Stimulated activated CD8-positive, alpha-beta memory T cell treated with anti-CD3 and anti-CD28 coated beads, Interleukin-12 subunit alpha, Interleukin-12 subunit beta, amount 100 ng/mL, for 1 hour (primary cell): Measurements from ENCODE around the gene YEATS2.

Source experiments
- DNase-seq: peaks from one replicate; pipeline ENCODE4 v3.0.0-alpha.2; 2020; ENCODE audit warnings: low read depth

YEATS2 gene

DNA sequence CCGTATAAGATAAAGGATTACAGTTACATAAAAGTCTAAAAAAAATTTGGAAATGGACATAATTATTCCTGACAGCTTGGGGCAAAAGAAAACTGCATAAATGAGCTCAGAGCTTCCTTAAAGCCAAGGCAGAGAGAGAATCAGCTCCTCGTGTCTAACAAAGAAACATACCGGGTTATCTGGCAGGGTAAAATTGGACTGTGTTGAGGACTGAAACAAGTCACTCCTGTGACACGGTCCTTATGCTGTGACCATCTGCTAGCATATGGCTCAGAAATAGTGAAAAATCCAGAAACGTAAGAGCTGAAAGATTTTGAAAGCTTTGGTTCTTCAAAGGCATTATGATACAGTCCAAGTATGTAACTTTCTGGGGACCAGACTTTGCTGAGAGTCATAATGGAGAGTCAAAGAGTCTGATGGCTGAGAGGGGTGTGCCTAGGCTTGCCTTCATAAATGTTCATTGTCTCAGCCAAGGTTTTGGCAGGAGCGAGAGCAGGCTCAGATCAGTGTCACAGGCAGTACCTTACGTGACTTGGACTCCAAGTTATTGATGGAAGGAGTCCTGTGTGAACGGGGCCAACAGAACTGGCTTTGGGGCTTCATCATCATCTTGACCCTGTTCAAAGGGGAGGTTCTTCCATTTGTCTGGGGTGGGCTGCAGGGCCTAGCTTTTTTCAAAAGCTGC lies 115.3 kb downstream of the YEATS2 start:
- no peak for DNase-seq

DNA sequence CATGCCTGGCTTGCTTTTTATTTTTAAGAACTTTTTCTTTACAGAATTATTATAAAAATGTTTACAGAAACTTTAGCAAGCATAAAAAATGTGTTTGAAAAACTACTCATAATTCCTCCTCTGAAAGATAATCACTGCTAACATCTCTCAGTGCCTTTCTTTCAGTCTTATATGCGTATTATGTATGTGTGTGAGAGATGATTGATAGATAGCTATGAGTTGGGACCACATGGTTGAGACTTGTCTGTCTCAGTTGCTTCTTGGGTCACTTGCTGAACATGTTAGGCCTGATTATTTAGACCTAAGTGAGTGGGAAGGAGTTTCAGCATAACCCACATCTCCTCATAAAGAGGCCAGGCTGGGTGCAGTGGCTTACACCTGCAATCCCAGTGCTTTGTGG lies 116.6 kb downstream of the YEATS2 start:
- no peak for DNase-seq

DNA sequence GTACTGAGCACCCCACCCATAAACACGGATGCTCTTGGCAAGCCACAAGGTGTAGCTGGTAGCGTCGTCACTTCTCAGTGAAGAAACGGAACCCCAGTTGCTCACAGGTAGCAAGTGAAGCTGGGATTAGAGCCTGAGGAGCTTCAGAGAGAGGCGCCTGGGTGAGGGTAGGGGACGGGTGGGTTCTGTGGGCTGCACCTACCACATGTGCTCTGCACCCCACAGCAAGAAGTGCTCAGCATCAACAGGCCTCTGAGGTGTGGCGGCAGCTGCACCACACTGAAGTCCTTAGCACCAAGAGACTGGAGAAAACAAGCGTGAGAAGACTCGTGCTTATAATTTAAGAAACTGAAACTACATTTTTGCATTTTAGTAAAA lies 118.0 kb downstream of the YEATS2 start:
- no peak for DNase-seq

DNA sequence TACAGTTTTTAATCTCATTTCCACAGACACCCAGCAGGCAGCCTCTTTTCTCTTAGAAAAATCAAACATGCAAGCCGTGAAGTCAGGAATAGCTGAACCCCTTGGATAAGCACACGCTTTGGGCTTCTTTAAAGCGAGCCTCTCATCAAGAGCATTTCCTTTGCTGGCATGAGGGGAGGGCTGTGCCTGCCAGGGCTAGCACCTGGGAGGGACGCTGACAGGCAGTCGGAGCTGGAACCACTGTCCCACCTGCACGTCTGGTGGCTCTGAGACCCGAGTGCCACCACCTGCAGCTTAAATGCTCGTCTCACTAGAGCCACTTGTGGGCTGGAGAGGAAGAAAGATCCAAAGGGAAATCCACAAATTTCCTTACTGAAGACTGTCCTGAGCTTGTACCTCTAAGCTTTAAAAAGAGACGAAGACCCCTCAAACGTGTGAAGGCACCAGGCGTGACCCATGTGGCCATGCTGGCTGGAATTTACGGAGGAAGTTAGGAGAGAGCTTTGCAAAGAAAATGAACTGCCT lies 118.4 kb downstream of the YEATS2 start:
- no peak for DNase-seq

DNA sequence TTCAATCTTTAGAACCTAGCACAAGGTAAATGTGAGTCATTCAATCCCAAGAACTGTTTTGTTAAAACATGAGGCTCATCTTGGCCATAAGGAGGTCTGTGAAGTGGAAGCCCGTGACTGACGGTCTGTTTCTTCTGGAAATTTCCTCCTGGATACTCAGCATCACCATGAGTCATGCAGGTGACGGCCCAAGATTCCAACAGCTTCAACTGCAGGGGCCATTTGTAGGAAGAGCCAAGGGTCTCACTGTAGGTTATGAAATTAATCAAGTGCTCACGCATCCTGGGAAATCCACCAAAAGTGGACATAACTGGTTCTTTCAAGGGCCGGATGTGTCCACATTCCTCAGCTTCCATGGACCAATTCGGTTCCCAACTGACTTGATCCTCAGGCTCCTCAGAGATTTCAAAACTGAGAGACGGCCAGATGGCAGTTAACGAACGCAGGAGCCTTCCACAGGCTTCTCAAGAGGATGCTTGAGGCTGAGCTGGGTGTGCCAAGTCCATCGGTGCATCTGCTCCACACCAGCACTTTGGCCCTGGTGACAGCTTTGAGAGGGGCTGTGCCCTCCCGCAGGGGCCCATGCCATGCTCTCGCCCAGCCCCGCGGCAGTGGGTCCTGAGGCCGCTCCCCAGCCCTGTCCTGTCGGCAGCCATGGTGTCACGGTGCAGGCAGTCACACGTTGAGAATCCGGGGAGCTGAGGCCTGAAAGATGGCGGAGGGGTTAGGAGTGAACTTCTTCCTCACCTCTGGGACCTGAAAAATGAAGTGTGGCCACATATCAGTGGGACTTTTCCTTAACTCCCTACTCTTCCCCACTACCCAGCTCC lies 119.3 kb downstream of the YEATS2 start:
- no peak for DNase-seq

DNA sequence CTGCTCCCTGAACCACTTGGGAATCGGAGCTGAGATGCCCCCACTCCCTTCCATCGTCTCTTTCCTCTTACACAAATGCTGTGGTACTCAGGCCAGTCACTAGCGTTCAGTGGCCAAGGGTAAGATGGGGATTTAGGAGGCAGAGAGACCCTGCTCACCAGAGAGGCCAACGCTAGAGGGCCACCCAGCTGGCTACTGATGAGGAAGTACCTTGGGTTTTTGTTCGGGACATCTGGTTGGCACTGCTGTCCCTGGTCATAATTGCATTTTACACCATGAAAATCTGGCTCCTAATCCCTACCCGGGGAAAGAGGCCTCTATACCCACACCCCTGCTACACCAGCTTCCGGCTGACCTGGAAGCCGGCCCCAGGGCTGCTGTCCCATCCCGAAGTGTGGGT lies 120.0 kb downstream of the YEATS2 start:
- DNase-seq = no peak

DNA sequence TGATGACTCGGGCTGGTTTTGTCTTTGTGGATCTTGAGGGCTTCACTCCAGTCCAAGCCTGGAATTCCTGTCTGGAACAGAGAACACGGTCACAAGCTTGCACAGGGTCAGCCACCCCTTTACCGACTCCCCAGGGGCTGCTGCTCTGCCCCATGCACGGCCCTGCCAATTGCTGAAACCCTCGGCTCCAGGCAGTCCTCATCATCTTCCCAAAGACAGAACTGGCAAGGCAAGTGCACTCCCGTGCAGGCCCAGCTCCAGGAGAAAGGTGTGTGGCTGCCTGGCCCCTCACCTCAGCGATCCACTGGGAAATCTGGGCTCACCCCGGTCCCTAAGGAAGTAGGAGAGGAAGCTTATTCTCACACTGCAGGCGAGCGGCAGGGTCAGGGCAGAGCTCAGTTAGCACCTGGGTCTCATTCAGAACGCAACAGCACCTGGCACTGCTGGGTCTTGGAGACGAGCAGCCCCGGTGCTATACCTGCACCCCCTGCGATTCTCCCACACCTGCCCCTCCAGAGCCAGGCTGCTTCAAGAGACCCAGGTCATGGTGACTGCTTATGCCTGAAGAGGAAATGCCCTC lies 120.5 kb downstream of the YEATS2 start:
- DNase-seq = no peak

DNA sequence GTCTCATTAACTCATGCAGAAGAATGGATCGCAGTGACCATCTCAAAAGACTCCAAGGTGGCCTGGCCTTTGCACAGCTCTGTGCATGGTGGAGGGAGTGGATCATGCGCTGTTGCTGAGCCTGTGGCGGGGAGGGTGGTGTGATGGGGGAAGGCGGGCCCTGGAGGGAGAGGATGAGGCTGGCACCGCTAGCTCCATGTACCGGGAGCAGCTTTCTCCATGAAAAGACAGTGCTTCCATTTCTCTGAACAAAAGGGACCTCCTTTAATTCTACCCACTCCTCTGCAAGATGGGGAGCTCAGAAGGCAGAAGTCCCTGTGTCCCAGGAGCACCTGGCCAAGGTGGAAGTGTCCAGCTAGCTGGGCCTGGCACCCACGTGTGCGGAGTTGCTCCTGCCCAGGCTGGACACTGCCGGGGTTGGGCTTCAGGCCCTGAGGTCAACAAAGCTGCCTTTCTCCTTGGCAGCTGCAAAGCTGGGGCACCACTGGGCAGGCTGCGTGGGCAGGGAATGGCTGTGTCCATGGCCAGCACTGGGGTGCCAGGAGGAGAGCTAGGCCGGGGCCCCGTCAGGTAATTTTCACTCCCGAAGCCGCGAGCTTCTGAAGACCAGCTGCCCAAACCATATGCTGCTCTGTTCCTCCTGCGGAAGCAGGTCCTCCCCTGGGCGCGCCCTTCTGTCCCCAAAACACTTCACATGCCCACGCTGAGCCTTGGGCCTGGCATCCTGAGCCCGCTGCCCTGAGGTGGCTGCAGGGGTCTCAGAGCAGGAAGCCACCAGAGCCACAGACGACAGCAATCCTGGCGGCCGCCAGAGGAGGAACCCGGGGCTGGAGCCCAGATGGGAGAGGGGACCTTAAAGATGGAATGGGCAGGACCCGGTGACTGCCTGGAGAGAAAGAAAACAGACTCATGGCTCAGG lies 121.4 kb downstream of the YEATS2 start:
- DNase-seq = no peak

DNA sequence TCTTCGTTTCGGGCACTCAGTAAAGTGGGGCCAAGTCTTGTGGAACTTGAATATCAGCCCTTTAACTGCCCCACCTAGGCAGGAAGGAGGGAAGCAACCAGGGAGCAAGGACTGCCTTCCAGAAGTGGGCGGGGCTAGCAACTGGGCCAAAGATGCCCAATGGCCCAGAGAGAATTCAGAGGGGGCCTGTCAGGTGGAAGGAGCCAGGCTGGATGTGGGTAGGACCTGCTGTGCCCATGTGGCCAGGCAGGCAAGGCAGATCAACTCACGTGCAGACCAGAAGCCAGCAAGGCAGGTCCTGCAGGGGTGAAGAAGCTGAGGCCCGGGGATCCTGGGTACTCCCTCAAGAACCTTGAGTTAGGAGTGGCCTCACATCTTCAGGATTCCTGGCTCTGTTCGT lies 122.2 kb downstream of the YEATS2 start:
- no peak for DNase-seq

DNA sequence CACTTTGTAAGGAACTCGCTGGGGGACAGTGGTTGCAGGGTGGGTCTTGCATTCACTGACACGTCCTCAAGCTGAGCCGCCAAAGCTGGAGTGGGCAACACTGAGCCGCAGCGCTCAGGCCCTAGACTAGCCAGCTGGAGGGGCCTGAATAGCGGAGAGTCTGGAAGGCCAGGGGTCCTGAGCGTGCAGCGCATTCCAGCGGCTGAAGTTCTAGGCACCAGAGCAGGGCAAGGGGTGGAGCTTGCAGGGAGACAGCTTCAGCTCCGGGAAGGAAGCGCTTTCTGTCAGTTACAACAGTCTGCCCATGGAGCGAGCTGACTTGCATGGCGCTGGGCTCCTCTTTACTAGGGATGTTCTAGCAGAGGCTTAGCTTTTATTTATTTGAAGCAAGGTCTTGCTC lies 125.0 kb downstream of the YEATS2 start:
- DNase-seq = no peak

DNA sequence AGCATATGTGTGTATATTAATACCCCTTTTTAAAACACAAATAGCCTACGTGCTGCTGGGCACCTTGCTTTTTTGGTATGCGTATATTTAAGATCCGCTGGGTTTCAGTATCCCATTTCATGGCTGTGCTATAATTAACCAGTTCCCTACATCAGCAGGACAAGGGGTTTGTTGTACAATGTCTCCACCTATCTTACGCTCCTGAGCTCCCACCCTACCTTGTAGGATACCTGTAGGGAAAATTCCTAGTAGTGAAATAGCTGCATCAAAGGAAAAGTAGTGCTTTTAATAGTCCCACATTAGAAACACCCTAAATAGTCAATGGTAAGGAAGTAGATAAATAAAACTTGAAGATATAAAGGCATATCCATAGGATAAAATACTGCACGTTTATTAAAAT lies 126.4 kb downstream of the YEATS2 start:
- DNase-seq = no peak

DNA sequence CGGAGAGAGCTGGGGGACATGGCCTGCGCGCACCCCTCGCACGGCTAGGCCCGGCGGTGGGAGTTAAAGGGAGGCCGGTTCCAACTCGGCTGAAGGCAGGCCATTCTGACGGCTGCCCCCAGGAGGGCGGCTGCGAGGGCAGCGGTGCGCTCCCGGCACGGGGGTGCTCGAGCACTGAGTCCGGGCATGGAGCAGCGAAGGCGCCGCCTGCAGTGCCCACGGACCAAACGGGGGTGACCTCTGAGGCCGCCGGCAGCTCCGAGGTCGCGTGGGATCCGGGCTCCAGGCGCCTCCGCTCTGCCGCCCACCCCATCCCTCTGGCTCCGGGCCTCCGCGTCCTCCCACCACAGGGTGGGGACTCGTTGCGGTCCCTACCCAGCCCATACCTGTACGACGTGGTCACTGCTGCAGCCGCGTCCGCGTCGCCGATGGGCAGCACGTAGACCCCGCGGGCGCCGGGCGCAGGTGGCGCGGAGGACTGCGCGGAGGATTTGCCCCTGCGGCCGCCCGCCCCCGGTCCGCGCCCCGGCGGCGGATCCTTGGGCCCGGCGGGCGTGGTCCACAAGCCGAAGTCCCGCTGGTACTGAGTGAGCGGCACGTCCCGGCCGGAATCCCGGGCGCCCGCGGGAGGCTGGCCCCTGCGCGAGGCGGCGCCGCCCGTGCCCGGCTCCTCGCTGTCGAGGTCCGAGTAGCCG lies 127.3 kb downstream of the YEATS2 start:
- no peak for DNase-seq

DNA sequence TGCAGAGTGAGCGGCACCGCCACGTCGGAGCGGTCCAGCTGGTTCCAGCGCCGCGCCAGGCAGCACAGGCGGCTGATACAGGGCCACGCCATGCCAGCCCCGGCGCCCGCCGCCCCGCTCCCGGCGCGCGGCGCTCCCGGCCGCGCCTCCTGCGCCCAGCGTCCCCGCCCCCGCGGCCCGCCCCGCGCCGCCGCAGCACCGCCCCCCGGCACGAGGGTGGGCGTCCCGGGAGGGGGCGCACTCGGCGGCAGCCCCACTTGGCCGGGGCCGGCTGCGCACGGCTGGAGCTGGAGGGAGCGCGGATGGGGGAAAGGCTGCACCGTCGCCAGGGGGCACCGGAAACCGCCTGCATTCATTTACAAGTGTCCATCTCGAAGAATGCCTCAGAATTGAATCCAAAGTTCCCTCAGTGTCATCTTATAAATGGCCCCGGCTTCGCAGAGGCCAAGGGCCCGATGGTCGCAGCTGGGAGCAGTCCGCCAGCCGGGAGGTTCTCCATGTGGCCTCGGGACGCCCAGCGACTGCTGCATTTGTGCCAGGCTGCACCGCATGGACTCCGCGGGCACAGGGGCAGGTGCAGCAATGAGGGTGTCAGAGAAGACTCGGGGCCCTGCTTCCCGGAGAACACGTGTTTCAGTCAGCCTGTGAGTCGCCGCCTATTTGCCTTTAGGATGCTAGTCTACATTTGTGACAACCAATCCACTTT lies 128.0 kb downstream of the YEATS2 start, which contains the start of gene MAP6D1:
MAP6D1 (minus strand) TSS at position 122 of the 706 bp plus-strand sequence; CDS start at position 92, 30 bp downstream.
- DNase-seq = no peak

DNA sequence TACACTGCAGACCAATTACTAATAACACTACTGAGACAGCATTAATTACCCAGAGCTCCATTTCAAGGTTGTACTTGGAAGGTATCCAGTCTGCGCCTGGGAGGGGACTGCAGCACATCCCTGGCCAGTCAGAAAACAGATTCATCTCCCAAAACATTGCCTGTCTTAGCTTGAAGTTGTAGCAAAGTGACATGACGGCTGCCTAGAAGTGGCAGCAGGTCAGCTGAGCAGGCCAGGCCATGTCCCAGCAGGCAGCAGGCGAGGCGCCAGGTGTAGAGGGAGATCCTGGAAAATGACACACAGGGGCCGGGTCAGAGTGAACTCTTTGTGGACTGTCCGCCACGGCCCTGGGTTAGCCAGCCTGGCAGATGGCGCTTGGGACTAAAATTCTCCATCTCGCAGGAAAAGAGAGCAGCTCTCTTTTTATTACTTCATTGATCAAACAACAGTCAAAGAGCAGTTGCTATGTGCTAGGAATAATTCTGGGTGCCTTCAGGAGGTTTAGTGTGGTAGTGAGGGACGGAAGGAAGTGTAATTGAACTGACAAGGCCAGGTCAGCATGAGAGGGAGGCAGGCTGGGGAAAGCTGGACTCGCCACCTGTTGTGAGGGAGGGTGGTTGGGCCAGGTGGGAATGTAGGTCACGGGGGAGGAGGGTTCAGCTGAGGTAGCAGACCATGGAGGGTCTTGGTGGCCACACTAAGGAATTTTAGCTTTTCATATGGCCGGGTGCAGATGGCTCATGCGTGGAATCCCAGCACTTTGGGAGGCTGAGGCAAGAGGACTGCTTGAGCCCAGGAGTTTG lies 129.1 kb downstream of the YEATS2 start:
- DNase-seq = no peak

DNA sequence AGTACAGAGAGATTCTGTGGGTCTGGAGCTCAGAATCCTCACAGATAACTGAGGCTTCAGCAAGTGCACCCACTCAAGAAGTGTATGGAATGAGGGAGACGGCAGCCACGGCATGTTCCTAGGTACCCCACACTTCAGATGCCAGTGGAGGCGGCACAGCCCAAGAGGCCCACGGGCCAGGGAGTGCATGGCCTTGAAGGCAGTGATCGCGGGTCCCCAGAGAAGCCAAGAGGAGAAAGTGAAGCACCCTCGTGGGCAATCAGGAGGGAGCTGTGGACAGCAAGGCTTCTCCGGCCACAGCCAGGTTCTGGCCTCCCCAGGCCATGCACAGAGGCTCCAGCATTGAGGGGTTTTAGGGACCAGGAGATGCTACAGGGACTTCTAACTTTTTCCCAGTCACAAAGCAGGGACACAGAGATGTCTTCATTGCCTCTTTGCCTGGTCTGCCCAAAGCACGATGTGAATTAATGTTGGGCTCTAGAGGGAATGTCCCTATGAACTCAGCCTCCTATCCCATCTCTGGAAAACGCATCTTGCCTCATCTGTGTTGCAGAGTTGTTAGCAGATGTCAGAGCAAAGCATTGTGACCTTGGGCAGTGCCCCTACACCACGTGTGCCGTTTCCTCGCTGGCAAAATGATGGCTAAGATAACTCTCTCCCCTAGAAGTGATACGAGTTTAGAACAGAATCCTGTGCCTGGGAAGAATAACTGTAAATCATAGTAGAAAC lies 130.4 kb downstream of the YEATS2 start:
- no peak for DNase-seq

DNA sequence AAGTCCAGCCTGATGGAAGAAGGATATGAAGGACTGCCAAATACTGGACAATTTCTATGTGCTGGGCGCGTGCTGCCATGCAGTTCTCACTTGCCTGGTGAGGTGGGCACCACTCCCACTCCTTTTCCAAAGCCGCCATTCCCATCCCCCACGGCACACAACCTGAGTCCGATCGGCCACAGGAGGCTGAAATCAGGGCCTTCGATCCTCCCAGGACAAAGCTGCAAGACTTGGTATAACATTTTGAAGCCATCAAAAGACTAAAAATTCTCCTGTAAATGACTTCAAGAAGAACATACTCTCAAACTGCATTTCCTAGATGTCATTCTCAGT lies 130.9 kb downstream of the YEATS2 start:
- no peak for DNase-seq

DNA sequence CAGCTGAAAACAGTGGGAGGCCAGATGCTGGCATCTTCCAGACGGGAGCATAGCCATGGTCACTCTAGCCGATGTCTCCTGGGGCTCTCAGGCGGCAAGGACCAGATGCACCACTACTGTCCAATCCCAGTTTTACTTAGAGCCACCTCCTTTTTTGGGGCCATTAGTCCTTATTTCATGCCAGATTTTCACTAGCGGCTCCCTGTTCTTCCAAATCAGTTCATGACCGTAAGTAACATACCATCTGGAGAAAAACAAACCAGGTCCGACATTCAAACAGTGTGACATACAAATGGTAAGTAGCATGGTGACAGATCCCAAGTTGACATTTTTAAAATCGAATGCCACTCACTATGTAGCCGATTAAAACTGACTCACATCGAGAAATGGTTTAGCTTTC lies 131.9 kb downstream of the YEATS2 start:
- no peak for DNase-seq

DNA sequence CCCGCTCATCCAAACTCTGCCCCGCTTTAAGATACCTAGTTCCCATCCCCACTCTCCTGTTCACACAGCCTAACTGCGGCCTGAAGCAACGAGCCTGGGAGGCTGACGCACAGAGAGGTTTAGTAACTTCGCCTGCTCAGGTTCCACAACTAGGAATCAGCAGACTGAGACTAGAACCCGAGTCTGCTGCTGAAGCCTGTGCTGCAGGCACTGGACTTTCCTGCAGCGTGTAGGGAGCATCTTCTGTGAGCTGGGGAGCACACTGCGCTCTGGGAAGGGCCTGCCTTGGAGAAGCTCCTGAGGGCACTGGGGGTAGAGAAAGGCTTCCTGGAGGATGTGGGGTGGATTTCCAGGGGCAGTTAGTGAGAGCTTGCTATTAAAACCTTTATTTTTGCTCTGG lies 132.6 kb downstream of the YEATS2 start:
- DNase-seq = no peak

DNA sequence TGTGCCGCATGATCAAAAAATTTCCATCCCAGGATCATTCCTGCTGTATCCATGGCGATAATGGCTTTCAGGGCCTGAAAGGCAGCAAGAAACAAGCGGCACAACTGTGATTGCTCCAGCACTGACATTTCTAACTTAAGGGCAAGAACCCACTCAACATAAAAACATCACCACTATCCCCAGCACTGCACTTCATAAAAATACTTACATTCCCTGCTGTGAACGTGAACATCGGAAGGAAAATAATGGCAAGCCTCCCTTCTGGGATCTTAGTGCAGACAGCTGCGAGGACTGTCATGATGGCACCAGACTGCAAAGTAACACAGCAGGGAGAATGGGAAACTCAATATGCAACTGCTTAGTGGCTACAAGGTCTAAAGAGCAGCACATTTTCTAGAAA lies 135.9 kb downstream of the YEATS2 start:
- DNase-seq = no peak
